ENCODE data around the gene CCDC13.

CCDC13 gene

GRCh38 chr3:42732829-42733459 lies 40.1 kb downstream of the CCDC13 start:
- DNase-seq = no peak

GRCh38 chr3:42732196-42732828 lies 40.7 kb downstream of the CCDC13 start:
- DNase-seq = no peak

DNA sequence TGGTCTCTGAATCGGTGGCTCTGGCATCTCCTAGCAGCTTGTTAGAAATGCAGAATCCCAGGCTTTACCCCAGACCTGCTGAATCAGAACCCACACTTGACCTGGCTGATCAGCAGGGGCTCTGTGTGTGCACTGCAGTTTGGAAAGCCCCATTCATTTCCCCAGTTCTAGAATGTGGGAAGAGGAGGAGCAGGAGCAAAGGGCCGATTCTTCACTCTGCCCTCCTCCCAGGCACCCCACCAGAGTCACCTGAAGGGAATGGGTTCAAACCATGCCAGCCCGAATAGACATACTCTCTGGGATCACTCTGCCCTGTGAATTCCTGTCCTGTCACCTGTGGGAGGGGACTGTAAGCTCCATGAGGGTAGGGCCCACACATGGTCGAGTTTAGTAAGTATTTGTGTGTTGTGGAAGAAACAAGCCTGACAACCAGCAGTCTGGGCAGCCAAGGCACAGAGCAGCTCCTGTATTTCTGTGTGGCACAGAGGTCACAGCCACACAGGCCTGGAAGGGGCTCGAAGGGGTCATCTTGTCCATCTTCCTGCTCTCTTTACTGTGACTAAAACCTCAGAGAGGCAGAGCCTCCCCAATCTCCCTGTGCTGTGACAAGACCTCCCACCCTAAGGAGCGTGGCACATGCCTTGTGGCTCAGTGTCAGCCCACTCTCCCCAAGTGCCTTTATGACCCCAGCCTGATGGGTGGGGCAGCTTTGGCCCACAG lies 41.4 kb downstream of the CCDC13 start:
- no peak for DNase-seq

- DNase-seq = no peak
Measured at GRCh38 chr3:42730706-42731420, 42.2 kb downstream of the CCDC13 start.

- no peak for DNase-seq
Measured at GRCh38 chr3:42730294-42730693, 42.8 kb downstream of the CCDC13 start.

GRCh38 chr3:42729404-42730145 lies 43.5 kb downstream of the CCDC13 start:
- no peak for DNase-seq

GRCh38 chr3:42728668-42729364 lies 44.2 kb downstream of the CCDC13 start:
- DNase-seq = no peak

DNA sequence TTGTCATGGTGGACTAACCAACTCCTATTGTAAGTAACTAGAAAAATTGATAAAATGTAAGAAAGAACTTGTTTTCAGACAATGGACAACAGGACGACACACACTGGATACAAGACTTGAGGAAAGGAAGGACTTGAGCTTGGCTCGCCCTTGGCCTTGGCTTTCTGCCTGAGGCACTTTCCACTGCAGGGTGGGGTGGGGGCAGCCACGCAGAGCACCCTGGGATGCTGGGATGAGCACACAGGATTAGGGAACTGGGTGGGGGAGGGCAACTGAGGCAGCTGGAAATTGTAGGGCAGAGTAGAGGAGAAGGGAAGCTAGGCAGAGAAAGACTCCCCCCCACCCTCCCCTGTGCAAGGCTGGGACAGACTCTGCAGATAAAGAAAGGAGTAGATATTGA lies 45.0 kb downstream of the CCDC13 start:
- DNase-seq = no peak

GRCh38 chr3:42725454-42725853 lies 47.6 kb downstream of the CCDC13 start:
- DNase-seq = no peak

GRCh38 chr3:42723219-42723618 lies 49.8 kb downstream of the CCDC13 start:
- no peak for DNase-seq

All from NCI-H774 (cell line).